Naive thymus-derived CD8-positive, alpha-beta T cell (primary cell): ENCODE results near the gene FLNA. TPM values are rescaled to one million over a fixed set of nuclear protein-coding genes. Genes with fewer than 3 reads are reported as not detected.

ENCODE experiments used
- ATAC-seq, 2 donors: fragments of 150-1000 bp; cut with Tn5 transposase in 1 of 2; sonication (Bioruptor Pico), chemical (Tn5 transposase) in 1 of 2; 1 replicate in 1 of 2; 2 replicates in 1 of 2; pipeline ENCODE4 v1.10.0; 2021; ENCODE audit warnings: mild to moderate bottlenecking in 2 of 2, moderate library complexity in 2 of 2
- POLR2A ChIA-PET: fragments of 350-600 bp; sonication (Branson Sonifier 250); formaldehyde crosslinking; loops from one replicate; lab custom pipeline; 2021; ENCODE audit warnings: antibody characterized with exemption; lab: Charles Lee
- DNase-seq, 10 donors: peaks; one replicate each; pipeline versions ENCODE4 v3.0.0 to v3.0.0-alpha.2; 2020 to 2022
- H3K27ac Mint-ChIP-seq, 10 donors: one replicate each; pipeline ENCODE4 v1.8.0; 2020 to 2022; ENCODE audit warnings: mild to moderate bottlenecking in 10 of 10, mixed read lengths in 10 of 10, moderate library complexity in 4 of 10, inconsistent platforms in 1 of 10
- H3K27me3 Mint-ChIP-seq, 5 donors: one replicate each; pipeline ENCODE4 v1.8.0; 2021 to 2022; ENCODE audit warnings: mixed read lengths in 5 of 5
- H3K36me3 Mint-ChIP-seq, 3 donors: one replicate each; pipeline ENCODE4 v1.8.0; 2020 to 2022; ENCODE audit warnings: mixed read lengths in 3 of 3, mild to moderate bottlenecking in 2 of 3, inconsistent platforms in 1 of 3
- H3K4me1 Mint-ChIP-seq, 4 donors: one replicate each; pipeline ENCODE4 v1.8.0; 2021 to 2022; ENCODE audit warnings: mixed read lengths in 4 of 4
- H3K4me3 Mint-ChIP-seq, 10 donors: one replicate each; pipeline ENCODE4 v1.8.0; 2020 to 2022; ENCODE audit warnings: mild to moderate bottlenecking in 10 of 10, mixed read lengths in 10 of 10, moderate library complexity in 6 of 10, inconsistent platforms in 1 of 10
- H3K9me3 Mint-ChIP-seq, 9 donors: one replicate each; pipeline ENCODE4 v1.8.0; 2020 to 2022; ENCODE audit warnings: mixed read lengths in 9 of 9, mild to moderate bottlenecking in 3 of 9, inconsistent platforms in 1 of 9, moderate library complexity in 1 of 9
- polyA plus RNA-seq, 3 donors: library from polyadenylated mRNA; unstranded; fragments of 300-500 nt; fragmentation: Illumina TruSeq; gene quantifications; one replicate each; pipeline ENCODE4 v1.2.3, GENCODE V29; 2021
- total RNA-seq, 8 experiments: library from RNA in 2 of 8; stranded (reverse) in 2 of 8; gene quantifications; one replicate each; pipeline ENCODE4 v1.2.3 and lab custom pipeline; 2021 to 2026

FLNA gene
- total and polyA plus RNA-seq, 5 experiments from 2014 or later, result 156 to 633 (median 341) TPM

- peaks cover 3 to 41% (median 14%) of the 10 kb centered on the region in 4 donors for H3K4me1 Mint-ChIP-seq
- no peaks in the 10 kb centered on the region for H3K9me3 Mint-ChIP-seq
- H3K27ac Mint-ChIP-seq, result peak overlapping the region in 1 of 10 donors; percentile 29
- no peak overlapping the region for H3K4me3 Mint-ChIP-seq
- DNase-seq (peak in 1 of 10 donors; percentile 52), ATAC-seq (no peak)
- peaks cover 0 to 59% (median 0%) of the 10 kb centered on the region in 3 donors for H3K36me3 Mint-ChIP-seq
- H3K27me3 Mint-ChIP-seq, result no peaks in the 10 kb centered on the region
- POLR2A ChIA-PET, result interaction anchor here (0.8 to 2.1 kb wide), 6 partner anchors 9 to 17 kb away, joined by 3 to 8 read pairs (median 6); partner anchors contain the start of gene EMD
Observed at GRCh38 chrX:154362085-154362742, 12.2 kb downstream of the FLNA start.

GRCh38 chrX:154360155-154360713 is 14.2 kb downstream of the FLNA start:
- peaks cover 5 to 43% (median 15%) of the 10 kb centered on the region in 4 donors for H3K4me1 Mint-ChIP-seq
- no peaks in the 10 kb centered on the region for H3K27me3 Mint-ChIP-seq
- POLR2A ChIA-PET, result interaction anchor here (4.3 kb wide), 1 partner anchor 10 kb away, joined by 18 read pairs; no protein-coding TSS in a partner anchor
- H3K27ac Mint-ChIP-seq, result peak overlapping the region in 1 of 10 donors; percentile 40
- H3K4me3 Mint-ChIP-seq, result peak overlapping the region in 1 of 10 donors; percentile 42
- H3K36me3 Mint-ChIP-seq, result peaks cover 0 to 60% (median 0%) of the 10 kb centered on the region in 3 donors
- ATAC-seq (no peak), DNase-seq (peak in 1 of 10 donors; percentile 44)
- no peaks in the 10 kb centered on the region for H3K9me3 Mint-ChIP-seq

GRCh38 chrX:154359362-154360154 is 14.9 kb downstream of the FLNA start:
- peaks cover 5 to 41% (median 15%) of the 10 kb centered on the region in 4 donors for H3K4me1 Mint-ChIP-seq
- H3K36me3 Mint-ChIP-seq, result peaks cover 0 to 55% (median 0%) of the 10 kb centered on the region in 3 donors
- peak overlapping the region in 2 of 10 donors; percentile 10 to 34 for H3K27ac Mint-ChIP-seq
- H3K9me3 Mint-ChIP-seq, result no peaks in the 10 kb centered on the region
- H3K27me3 Mint-ChIP-seq, result no peaks in the 10 kb centered on the region
- H3K4me3 Mint-ChIP-seq, result no peak overlapping the region
- no peak for ATAC-seq
- POLR2A ChIA-PET, result interaction anchor here (4.3 kb wide), 1 partner anchor 11 kb away, joined by 18 read pairs; no protein-coding TSS in a partner anchor
- peak in 1 of 10 donors; percentile 26 for DNase-seq

GRCh38 chrX:154358829-154359228 is 15.6 kb downstream of the FLNA start:
- POLR2A ChIA-PET, result interaction anchor here (4.3 kb wide), 1 partner anchor 11 kb away, joined by 18 read pairs; no protein-coding TSS in a partner anchor
- Mint-ChIP-seq H3K27ac (peak overlapping the region in 5 of 10 donors; percentile 67 to 81 (median 74)), H3K9me3 (no peaks in the 10 kb centered on the region), H3K4me1 (peaks cover 5 to 41% (median 17%) of the 10 kb centered on the region in 4 donors), H3K4me3 (peak overlapping the region in 3 of 10 donors; percentile 10 to 66 (median 56)), H3K27me3 (no peaks in the 10 kb centered on the region), H3K36me3 (peaks cover 0 to 52% (median 0%) of the 10 kb centered on the region in 3 donors)
- DNase-seq, result no peak
- ATAC-seq, result no peak

- ATAC-seq, result no peak
- Mint-ChIP-seq H3K27ac (peak overlapping the region in 2 of 10 donors; percentile 23 to 48), H3K36me3 (peaks cover 0 to 53% (median 0%) of the 10 kb centered on the region in 3 donors), H3K4me1 (peaks cover 5 to 46% (median 21%) of the 10 kb centered on the region in 4 donors), H3K4me3 (no peak overlapping the region), H3K9me3 (no peaks in the 10 kb centered on the region), H3K27me3 (no peaks in the 10 kb centered on the region)
- POLR2A ChIA-PET, result interaction anchor here (0.9 to 4.3 kb wide), 4 partner anchors 8 to 12 kb away, joined by 3 to 18 read pairs (median 4); no protein-coding TSS in a partner anchor
- DNase-seq, result no peak
Observed at GRCh38 chrX:154358011-154358410, 16.4 kb downstream of the FLNA start.

GRCh38 chrX:154357205-154357604 is 17.2 kb downstream of the FLNA start:
- no peak for ATAC-seq
- Mint-ChIP-seq H3K27ac (peak overlapping the region in 6 of 10 donors; percentile 11 to 83 (median 72)), H3K9me3 (no peaks in the 10 kb centered on the region), H3K36me3 (peaks cover 0 to 51% (median 0%) of the 10 kb centered on the region in 3 donors), H3K4me3 (no peak overlapping the region), H3K27me3 (no peaks in the 10 kb centered on the region), H3K4me1 (peaks cover 5 to 48% (median 23%) of the 10 kb centered on the region in 4 donors)
- POLR2A ChIA-PET, result interaction anchor here (1.2 to 4.3 kb wide), 4 partner anchors 8 to 13 kb away, joined by 3 to 18 read pairs (median 4); no protein-coding TSS in a partner anchor
- no peak for DNase-seq

- peaks cover 0 to 50% (median 0%) of the 10 kb centered on the region in 3 donors for H3K36me3 Mint-ChIP-seq
- DNase-seq (no peak), ATAC-seq (no peak)
- H3K4me3 Mint-ChIP-seq, result peak overlapping the region in 1 of 10 donors; percentile 16
- POLR2A ChIA-PET, result interaction anchor here (1.1 to 4.3 kb wide), 3 partner anchors 10 to 15 kb away, joined by 3 to 18 read pairs (median 4); no protein-coding TSS in a partner anchor
- H3K4me1 Mint-ChIP-seq, result peaks cover 5 to 52% (median 27%) of the 10 kb centered on the region in 4 donors
- peak overlapping the region in 6 of 10 donors; percentile 41 to 87 (median 78) for H3K27ac Mint-ChIP-seq
- no peaks in the 10 kb centered on the region for H3K9me3 Mint-ChIP-seq
- no peaks in the 10 kb centered on the region for H3K27me3 Mint-ChIP-seq
Observed at GRCh38 chrX:154356596-154356995, 17.8 kb downstream of the FLNA start.

- H3K27ac Mint-ChIP-seq, result peak overlapping the region in 3 of 10 donors; percentile 34 to 79 (median 43)
- ATAC-seq, result no peak
- no peaks in the 10 kb centered on the region for H3K9me3 Mint-ChIP-seq
- POLR2A ChIA-PET, result interaction anchor here (0.9 to 2.7 kb wide), 3 partner anchors 13 to 17 kb away, joined by 3 to 21 read pairs (median 4); no protein-coding TSS in a partner anchor
- H3K36me3 Mint-ChIP-seq, result peaks cover 0 to 47% (median 0%) of the 10 kb centered on the region in 3 donors
- DNase-seq, result peak in 1 of 10 donors; percentile 21
- no peaks in the 10 kb centered on the region for H3K27me3 Mint-ChIP-seq
- H3K4me3 Mint-ChIP-seq, result no peak overlapping the region
- H3K4me1 Mint-ChIP-seq, result peaks cover 5 to 54% (median 31%) of the 10 kb centered on the region in 4 donors
Observed at GRCh38 chrX:154355776-154356140, 18.7 kb downstream of the FLNA start.

GRCh38 chrX:154355094-154355775 is 19.2 kb downstream of the FLNA start:
- DNase-seq, result peak in 1 of 10 donors; percentile 18
- POLR2A ChIA-PET, result interaction anchor here (0.9 to 2.7 kb wide), 6 partner anchors 13 to 43 kb away, joined by 3 to 21 read pairs (median 5); partner anchors contain the start of genes FLNA and RPL10
- H3K4me1 Mint-ChIP-seq, result peaks cover 5 to 58% (median 36%) of the 10 kb centered on the region in 4 donors
- peaks cover 0 to 45% (median 0%) of the 10 kb centered on the region in 3 donors for H3K36me3 Mint-ChIP-seq
- H3K27ac Mint-ChIP-seq, result peak overlapping the region in 3 of 10 donors; percentile 53 to 69 (median 66)
- ATAC-seq, result no peak
- no peaks in the 10 kb centered on the region for H3K9me3 Mint-ChIP-seq
- H3K27me3 Mint-ChIP-seq, result no peaks in the 10 kb centered on the region
- H3K4me3 Mint-ChIP-seq, result no peak overlapping the region

GRCh38 chrX:154354516-154354915 is 19.9 kb downstream of the FLNA start:
- no peak for ATAC-seq
- H3K4me1 Mint-ChIP-seq, result peaks cover 5 to 65% (median 43%) of the 10 kb centered on the region in 4 donors

GRCh38 chrX:154354013-154354412 is 20.4 kb downstream of the FLNA start:
- Mint-ChIP-seq H3K4me3 (peak overlapping the region in 1 of 10 donors; percentile 6), H3K9me3 (no peaks in the 10 kb centered on the region), H3K27ac (peak overlapping the region in 5 of 10 donors; percentile 18 to 71 (median 38)), H3K4me1 (peaks cover 5 to 65% (median 48%) of the 10 kb centered on the region in 4 donors), H3K36me3 (peaks cover 0 to 43% (median 0%) of the 10 kb centered on the region in 3 donors), H3K27me3 (no peaks in the 10 kb centered on the region)
- ATAC-seq (no peak), DNase-seq (peak in 1 of 10 donors; percentile 50)
- POLR2A ChIA-PET, result interaction anchor here (1.4 to 2.7 kb wide), 3 partner anchors 14 to 44 kb away, joined by 4 to 21 read pairs (median 6); partner anchors contain the start of gene RPL10

More at GRCh38 chrX:154354516-154354915, 19.9 kb downstream of the FLNA start:
- Mint-ChIP-seq H3K27ac (peak overlapping the region in 2 of 10 donors; percentile 40 to 71), H3K27me3 (no peaks in the 10 kb centered on the region), H3K4me3 (no peak overlapping the region), H3K36me3 (peaks cover 0 to 45% (median 0%) of the 10 kb centered on the region in 3 donors), H3K9me3 (no peaks in the 10 kb centered on the region)
- POLR2A ChIA-PET, result interaction anchor here (1.3 to 2.7 kb wide), 4 partner anchors 14 to 44 kb away, joined by 4 to 21 read pairs (median 6); partner anchors contain the start of genes FLNA and RPL10
- peak in 1 of 10 donors; percentile 36 for DNase-seq
